GM10248 (cell line): ENCODE measurements around the gene MAP1LC3B2.

Experiments used
- CTCF ChIA-PET: fragments of 300-600 bp; sonication (Branson Sonifier 250); formaldehyde crosslinking; extraction: SDS; loops from one replicate; lab custom pipeline; 2021; ENCODE audit warnings: antibody characterized with exemption; lab: Yijun Ruan, JAX
- POLR2A ChIA-PET: fragments of 350-650 bp; sonication (Branson Sonifier 250); formaldehyde crosslinking; extraction: SDS; loops from one replicate; lab custom pipeline; 2020; ENCODE audit warnings: antibody characterized with exemption; lab: Yijun Ruan, JAX
- DNase-seq: peaks from one replicate; pipeline ENCODE4 v3.0.0; 2012; ENCODE audit errors: extremely low spot score
- CTCF ChIP-seq: IDR thresholded peaks from 2 replicates; pipeline ENCODE4 v1.5.1; 2012; ENCODE audit warnings: mild to moderate bottlenecking, low read depth; ENCODE audit errors: extremely low read depth, missing control alignments, control extremely low read depth

MAP1LC3B2 gene

GRCh38 chr12:116615141-116615861 lies 56.1 kb downstream of the MAP1LC3B2 start:
- no peak for TF ChIP-seq CTCF
- no peak for DNase-seq
- ChIA-PET CTCF (interaction anchor here (1.0 to 2.0 kb wide), 2 partner anchors 9 to 17 kb away, joined by 3 to 7 read pairs; no protein-coding TSS in a partner anchor), POLR2A (no interaction called here)

- TF ChIP-seq CTCF = no peak
- ChIA-PET POLR2A (no interaction called here), CTCF (interaction anchor here (2.0 kb wide), 1 partner anchor 10 kb away, joined by 7 read pairs; no protein-coding TSS in a partner anchor)
- no peak for DNase-seq
Measured at GRCh38 chr12:116616536-116617248, 57.5 kb downstream of the MAP1LC3B2 start.

- TF ChIP-seq CTCF = no peak
- ChIA-PET POLR2A (no interaction called here), CTCF (interaction anchor here (1.2 to 2.9 kb wide), 3 partner anchors 9 to 19 kb away, joined by 4 to 16 read pairs (median 6); no protein-coding TSS in a partner anchor)
- no peak for DNase-seq
Measured at GRCh38 chr12:116619246-116619645, 60.1 kb downstream of the MAP1LC3B2 start.

- CTCF ChIA-PET = interaction anchor here (1.2 to 2.9 kb wide), 3 partner anchors 10 to 20 kb away, joined by 4 to 16 read pairs (median 6); no protein-coding TSS in a partner anchor
Measured at GRCh38 chr12:116620124-116620491, 60.9 kb downstream of the MAP1LC3B2 start.

GRCh38 chr12:116620492-116621191 lies 61.5 kb downstream of the MAP1LC3B2 start:
- TF ChIP-seq CTCF = no peak
- no peak for DNase-seq
- POLR2A ChIA-PET = interaction anchor here (0.5 kb wide), 1 partner anchor 344 kb away, joined by 3 read pairs; no protein-coding TSS in a partner anchor
- CTCF ChIA-PET = interaction anchor here (0.8 to 2.9 kb wide), 4 partner anchors 10 to 20 kb away, joined by 3 to 16 read pairs (median 5); no protein-coding TSS in a partner anchor

More at GRCh38 chr12:116620124-116620491, 60.9 kb downstream of the MAP1LC3B2 start:
- no peak for DNase-seq
- POLR2A ChIA-PET = no interaction called here
- no peak for TF ChIP-seq CTCF

GRCh38 chr12:116621194-116621593 lies 62.0 kb downstream of the MAP1LC3B2 start:
- no peak for TF ChIP-seq CTCF
- CTCF ChIA-PET = interaction anchor here (0.8 to 2.9 kb wide), 3 partner anchors 10 to 21 kb away, joined by 3 to 16 read pairs (median 6); no protein-coding TSS in a partner anchor
- POLR2A ChIA-PET = interaction anchor here (0.5 kb wide), 1 partner anchor 345 kb away, joined by 3 read pairs; no protein-coding TSS in a partner anchor
- DNase-seq = no peak
